NCI-H524 treated with DMSO at 0.1 percent for 48 hours (cell line): Measurements from ENCODE around the gene PNMT.
"Not testable (repeated sequence)": the region's sequence is repeated elsewhere in the genome, so short reads cannot be mapped to it uniquely, and the experiment has no call there.

Source experiments
- DNase-seq: peaks from one replicate; lab custom pipeline; 2025; lab: John Stamatoyannopoulos, UW

Gene PNMT

GRCh38 chr17:39709319-39709997, 41.2 kb downstream of the PNMT start:
- no peak for DNase-seq

GRCh38 chr17:39709998-39710964, 42.0 kb downstream of the PNMT start:
- no peak for DNase-seq

- DNase-seq, result not testable (repeated sequence)
Observed at GRCh38 chr17:39711071-39711470, 42.8 kb downstream of the PNMT start.

DNA sequence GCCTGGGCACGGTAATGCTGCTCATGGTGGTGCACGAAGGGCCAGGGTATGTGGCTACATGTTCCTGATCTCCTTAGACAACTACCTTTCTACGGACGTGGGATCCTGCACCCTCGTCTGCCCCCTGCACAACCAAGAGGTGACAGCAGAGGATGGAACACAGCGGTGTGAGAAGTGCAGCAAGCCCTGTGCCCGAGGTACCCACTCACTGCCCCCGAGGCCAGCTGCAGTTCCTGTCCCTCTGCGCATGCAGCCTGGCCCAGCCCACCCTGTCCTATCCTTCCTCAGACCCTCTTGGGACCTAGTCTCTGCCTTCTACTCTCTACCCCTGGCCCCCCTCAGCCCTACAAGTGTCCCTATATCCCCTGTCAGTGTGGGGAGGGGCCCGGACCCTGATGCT, 43.6 kb downstream of the PNMT start:
- DNase-seq, result no peak

DNA sequence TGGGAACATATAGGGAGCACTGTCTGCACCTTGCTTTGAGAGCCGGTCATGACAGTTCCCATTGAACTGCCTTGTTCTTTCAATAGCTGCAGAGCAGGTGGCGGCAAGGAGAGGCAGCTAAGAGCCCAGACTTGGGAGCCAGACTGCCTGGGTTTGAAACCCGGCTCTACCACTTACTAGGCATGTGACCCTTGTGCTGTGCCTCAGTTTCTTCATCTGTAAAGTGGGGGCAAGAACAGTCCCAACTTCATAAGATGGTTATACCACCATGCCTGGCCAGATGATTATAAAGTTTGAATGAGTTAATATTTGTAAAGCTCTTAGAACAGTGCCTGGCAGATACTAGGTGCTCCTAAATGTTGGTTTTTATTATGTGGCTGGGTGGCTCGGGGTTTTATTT, 46.0 kb downstream of the PNMT start:
- no peak for DNase-seq

DNA sequence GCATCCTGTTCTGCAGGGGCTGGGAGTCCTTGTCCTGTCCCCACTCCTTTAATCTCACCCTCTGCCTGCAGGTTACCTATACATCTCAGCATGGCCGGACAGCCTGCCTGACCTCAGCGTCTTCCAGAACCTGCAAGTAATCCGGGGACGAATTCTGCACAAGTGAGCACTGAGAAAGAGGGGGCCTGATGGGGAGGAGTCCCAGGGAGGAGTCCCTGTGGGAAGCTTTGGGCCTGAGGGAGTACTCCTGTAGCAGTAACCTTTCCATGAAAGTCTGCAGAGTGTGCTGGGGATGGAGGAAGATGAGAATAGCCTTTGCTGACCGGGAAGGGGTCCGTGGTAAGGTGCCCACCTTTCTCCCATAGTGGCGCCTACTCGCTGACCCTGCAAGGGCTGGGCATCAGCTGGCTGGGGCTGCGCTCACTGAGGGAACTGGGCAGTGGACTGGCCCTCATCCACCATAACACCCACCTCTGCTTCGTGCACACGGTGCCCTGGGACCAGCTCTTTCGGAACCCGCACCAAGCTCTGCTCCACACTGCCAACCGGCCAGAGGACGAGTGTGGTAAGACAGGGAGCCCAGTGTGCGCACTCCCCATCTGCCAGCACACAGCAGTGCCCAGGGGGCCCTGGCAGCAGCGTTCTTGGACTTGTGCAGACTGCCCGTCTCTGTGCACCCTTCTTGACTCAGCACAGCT, 47.3 kb downstream of the PNMT start:
- DNase-seq, result no peak

GRCh38 chr17:39716073-39716818, 48.0 kb downstream of the PNMT start:
- DNase-seq, result no peak

- no peak for DNase-seq
Observed at GRCh38 chr17:39716879-39717536, 48.8 kb downstream of the PNMT start.

GRCh38 chr17:39717660-39718059, 49.4 kb downstream of the PNMT start:
- DNase-seq, result no peak

GRCh38 chr17:39719563-39720355, 51.5 kb downstream of the PNMT start:
- no peak for DNase-seq
